Activated T-cell treated with anti-CD3 and anti-CD28 coated beads, Interleukin-2, amount 50 U/mL, for 4 hours (primary cell): Measurements from ENCODE around the gene ADAMTS6. TPM values are rescaled to one million over a fixed set of nuclear protein-coding genes. Genes with fewer than 3 reads are reported as not detected.
"Not testable (repeated sequence)": the region's sequence is repeated elsewhere in the genome, so short reads cannot be mapped to it uniquely, and the experiment has no call there.

Source experiments
- ATAC-seq, 2 donors: fragments of 200-7000 bp; cut with Tn5 transposase; one replicate each; pipeline ENCODE4 v1.10.0; 2021
- DNase-seq: peaks from one replicate; pipeline ENCODE4 v3.0.0-alpha.2; 2020
- H3K27me3 Mint-ChIP-seq: one replicate; pipeline ENCODE4 v1.8.0; 2021; ENCODE audit warnings: low read depth, mixed read lengths
- H3K36me3 Mint-ChIP-seq: one replicate; pipeline ENCODE4 v1.8.0; 2022; ENCODE audit warnings: mixed read lengths; ENCODE audit not compliant: insufficient read depth
- H3K4me1 Mint-ChIP-seq: one replicate; pipeline ENCODE4 v1.8.0; 2021; ENCODE audit warnings: low read depth, mixed read lengths
- H3K4me3 Mint-ChIP-seq: one replicate; pipeline ENCODE4 v1.8.0; 2021; ENCODE audit warnings: mild to moderate bottlenecking, moderate library complexity, mixed read lengths
- H3K9me3 Mint-ChIP-seq: one replicate; pipeline ENCODE4 v1.8.0; 2021; ENCODE audit warnings: mixed read lengths
- total RNA-seq, 3 donors: library from RNA; stranded (reverse); gene quantifications; one replicate each; pipeline ENCODE4 v1.2.1, GENCODE V29; 2021

The ADAMTS6 gene, protein sequence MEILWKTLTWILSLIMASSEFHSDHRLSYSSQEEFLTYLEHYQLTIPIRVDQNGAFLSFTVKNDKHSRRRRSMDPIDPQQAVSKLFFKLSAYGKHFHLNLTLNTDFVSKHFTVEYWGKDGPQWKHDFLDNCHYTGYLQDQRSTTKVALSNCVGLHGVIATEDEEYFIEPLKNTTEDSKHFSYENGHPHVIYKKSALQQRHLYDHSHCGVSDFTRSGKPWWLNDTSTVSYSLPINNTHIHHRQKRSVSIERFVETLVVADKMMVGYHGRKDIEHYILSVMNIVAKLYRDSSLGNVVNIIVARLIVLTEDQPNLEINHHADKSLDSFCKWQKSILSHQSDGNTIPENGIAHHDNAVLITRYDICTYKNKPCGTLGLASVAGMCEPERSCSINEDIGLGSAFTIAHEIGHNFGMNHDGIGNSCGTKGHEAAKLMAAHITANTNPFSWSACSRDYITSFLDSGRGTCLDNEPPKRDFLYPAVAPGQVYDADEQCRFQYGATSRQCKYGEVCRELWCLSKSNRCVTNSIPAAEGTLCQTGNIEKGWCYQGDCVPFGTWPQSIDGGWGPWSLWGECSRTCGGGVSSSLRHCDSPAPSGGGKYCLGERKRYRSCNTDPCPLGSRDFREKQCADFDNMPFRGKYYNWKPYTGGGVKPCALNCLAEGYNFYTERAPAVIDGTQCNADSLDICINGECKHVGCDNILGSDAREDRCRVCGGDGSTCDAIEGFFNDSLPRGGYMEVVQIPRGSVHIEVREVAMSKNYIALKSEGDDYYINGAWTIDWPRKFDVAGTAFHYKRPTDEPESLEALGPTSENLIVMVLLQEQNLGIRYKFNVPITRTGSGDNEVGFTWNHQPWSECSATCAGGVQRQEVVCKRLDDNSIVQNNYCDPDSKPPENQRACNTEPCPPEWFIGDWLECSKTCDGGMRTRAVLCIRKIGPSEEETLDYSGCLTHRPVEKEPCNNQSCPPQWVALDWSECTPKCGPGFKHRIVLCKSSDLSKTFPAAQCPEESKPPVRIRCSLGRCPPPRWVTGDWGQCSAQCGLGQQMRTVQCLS (N-terminal part only)
- total RNA-seq = under 1 TPM; 0.27 to 0.63 (median 0.61) TPM

DNA sequence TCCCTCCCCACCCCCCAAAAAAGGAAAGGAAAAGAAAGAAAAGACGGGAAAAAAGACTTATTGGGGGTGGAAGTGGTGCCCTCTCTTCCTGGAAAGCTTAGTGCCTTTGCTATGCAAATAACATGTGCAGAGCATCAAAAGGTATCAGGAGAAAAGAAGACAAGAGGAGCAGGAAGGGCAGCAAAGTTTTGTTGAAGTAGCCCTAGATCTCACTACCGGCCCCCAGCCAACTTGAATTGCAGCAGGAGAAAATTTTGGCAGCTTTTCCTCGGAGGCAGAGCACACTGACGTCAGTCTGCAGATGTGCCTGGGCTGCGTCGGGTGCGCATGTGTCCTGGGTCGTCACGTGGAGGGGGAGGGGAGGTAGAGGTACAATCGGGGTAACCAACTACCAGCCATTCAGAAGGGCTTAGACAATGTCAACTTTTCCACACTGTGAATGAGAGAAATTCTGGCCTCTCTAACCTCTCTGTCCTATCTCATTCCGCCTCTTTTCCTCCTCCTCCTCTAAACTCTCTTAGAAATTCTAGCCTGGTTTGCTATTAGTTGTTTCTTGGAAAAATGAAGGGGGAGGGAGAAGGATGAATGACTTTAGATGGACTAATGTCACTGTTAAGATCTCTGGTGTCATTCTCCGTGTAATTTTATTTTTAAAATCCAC lies at the start of gene ADAMTS6:
ADAMTS6 (minus strand) TSS at position 286 of the 661 bp plus-strand sequence. CDS start 8,247 bp downstream, outside the sequence.
- Mint-ChIP-seq H3K9me3 (no peaks in the 10 kb centered on the region), H3K36me3 (no peaks in the 10 kb centered on the region), H3K4me3 (no peak within 1 kb of the TSS), H3K4me1 (peaks cover 11% of the 10 kb centered on the region), H3K27me3 (no peaks in the 10 kb centered on the region)
- peak; percentile 94 to 97 for ATAC-seq
- DNase-seq = peak; percentile 74

DNA sequence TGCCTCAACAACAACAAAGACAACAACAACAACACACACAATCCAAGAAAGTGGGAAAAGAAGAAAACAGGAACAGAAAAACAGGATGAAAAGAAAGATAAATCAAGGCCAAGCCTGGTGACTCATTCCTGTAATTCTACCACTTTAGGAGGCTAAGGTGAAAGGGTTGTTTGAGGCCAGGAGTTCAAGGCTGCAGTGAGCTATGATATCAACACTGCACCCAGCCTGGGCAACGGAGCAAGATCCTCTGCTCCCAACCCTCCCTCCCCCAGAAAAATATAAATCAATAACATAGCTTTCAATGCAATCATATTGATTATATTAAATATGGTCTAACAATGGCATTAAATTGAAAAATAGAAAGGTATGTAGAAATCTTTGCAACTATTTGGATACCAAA lies 49.2 kb upstream of the ADAMTS6 start:
- Mint-ChIP-seq H3K4me3 (no peak overlapping the region), H3K36me3 (peaks cover 2% of the 10 kb centered on the region), H3K27me3 (no peaks in the 10 kb centered on the region), H3K9me3 (no peaks in the 10 kb centered on the region), H3K4me1 (no peaks in the 10 kb centered on the region)
- ATAC-seq (no peak), DNase-seq (no peak)

DNA sequence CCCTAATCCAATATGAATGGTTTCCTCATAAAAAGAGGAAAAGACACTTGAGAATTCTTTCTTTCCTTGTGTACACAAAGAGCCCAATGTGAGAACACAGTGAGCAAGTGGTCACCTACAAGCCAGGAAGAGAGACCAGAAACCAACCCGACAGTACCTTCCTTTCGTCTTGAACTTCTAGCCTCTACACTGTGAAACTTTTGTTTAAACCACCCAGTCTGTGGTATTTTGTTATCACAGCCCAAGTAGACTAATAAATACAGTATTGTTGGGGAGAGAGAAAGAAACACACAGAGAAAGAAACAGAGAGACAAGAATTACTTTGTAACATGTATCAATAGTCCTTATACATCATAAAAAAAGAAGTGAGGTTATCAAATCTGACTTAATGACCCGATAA lies 44.0 kb upstream of the ADAMTS6 start:
- H3K9me3 Mint-ChIP-seq = no peaks in the 10 kb centered on the region
- H3K4me1 Mint-ChIP-seq = no peaks in the 10 kb centered on the region
- ATAC-seq (no peak), DNase-seq (no peak)
- no peaks in the 10 kb centered on the region for H3K27me3 Mint-ChIP-seq
- H3K4me3 Mint-ChIP-seq = no peak overlapping the region
- peaks cover 4% of the 10 kb centered on the region for H3K36me3 Mint-ChIP-seq

DNA sequence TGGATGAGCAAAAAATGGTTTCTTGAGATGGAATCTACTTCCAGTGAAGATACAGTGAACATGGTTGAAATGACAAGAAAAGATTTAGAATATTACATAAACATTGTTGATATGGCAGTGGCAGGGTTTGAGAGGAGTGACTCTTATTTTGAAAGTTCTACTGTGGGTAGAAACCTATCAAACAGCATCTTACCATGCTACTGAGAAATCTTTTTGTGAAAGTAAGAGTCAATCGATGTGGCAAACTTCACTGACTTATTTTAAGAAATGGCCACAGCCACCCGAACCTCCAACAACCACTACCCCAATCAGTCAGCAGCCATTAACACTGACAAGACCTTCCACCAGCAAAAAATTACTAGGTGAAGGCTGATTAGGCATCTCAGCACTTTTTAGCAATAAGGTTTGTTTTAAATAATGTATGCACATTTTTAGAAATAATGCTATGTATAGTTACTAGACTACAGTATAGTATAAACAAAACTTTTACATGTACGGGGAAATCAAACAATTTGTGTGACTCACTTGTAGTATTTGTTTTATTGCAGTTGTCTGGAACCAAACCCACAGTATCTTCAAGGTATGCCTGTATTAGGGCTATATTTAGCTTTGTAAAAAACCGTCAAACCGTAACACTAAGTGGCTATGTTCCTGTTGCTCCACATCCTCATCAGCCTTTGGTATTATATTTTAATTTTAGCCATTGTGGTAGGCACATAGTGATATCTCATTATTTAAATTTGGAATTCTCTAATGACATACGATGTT lies 30.6 kb upstream of the ADAMTS6 start:
- DNase-seq = no peak
- peak in 1 of 2 donors; percentile 40 for ATAC-seq
- H3K4me3 Mint-ChIP-seq = no peak overlapping the region
- H3K27me3 Mint-ChIP-seq = no peaks in the 10 kb centered on the region
- H3K36me3 Mint-ChIP-seq = peaks cover 2% of the 10 kb centered on the region
- H3K9me3 Mint-ChIP-seq = no peaks in the 10 kb centered on the region
- H3K4me1 Mint-ChIP-seq = no peaks in the 10 kb centered on the region

DNA sequence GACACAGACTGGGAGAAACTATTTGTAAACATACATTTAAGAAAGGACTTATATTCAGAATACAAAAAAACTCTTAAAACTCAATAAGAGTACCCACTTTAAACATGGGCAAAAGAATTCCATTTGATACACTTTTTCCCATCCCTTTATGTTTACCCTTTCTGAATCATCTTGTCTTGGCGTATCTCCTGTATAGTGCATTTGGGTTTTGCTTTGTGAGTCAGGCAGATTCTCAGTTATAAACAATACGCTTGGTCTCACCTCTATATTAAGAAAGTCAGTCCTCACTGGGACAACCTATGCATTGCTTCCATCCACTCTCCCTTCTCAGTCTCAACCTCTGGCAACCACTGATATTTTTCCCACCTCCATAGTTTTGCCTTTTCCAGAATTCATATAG lies 27.3 kb upstream of the ADAMTS6 start:
- Mint-ChIP-seq H3K9me3 (no peaks in the 10 kb centered on the region), H3K4me1 (no peaks in the 10 kb centered on the region), H3K4me3 (no peak overlapping the region), H3K36me3 (no peaks in the 10 kb centered on the region), H3K27me3 (no peaks in the 10 kb centered on the region)
- DNase-seq (no peak), ATAC-seq (no peak)

DNA sequence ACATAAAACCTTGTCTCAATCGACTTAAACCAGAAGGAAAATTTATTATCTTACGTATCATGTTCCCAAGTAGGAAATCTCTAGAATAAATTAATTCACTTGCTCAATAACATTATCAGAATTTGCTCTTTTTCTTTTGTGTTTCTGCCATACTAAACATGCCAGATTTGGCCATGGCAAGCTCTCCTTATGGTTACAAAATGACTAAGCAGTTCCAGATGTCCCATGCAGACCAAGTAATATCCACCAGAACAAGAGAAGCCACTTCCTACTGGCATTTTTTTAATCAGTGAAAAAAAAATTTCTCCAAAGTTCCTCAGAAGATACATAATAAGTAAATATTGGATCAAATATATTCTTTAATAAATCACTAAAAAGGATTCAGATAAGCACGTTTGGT lies 25.2 kb upstream of the ADAMTS6 start:
- no peak overlapping the region for H3K4me3 Mint-ChIP-seq
- DNase-seq (no peak), ATAC-seq (no peak)
- no peaks in the 10 kb centered on the region for H3K36me3 Mint-ChIP-seq
- no peaks in the 10 kb centered on the region for H3K27me3 Mint-ChIP-seq
- H3K4me1 Mint-ChIP-seq = no peaks in the 10 kb centered on the region
- H3K9me3 Mint-ChIP-seq = no peaks in the 10 kb centered on the region

DNA sequence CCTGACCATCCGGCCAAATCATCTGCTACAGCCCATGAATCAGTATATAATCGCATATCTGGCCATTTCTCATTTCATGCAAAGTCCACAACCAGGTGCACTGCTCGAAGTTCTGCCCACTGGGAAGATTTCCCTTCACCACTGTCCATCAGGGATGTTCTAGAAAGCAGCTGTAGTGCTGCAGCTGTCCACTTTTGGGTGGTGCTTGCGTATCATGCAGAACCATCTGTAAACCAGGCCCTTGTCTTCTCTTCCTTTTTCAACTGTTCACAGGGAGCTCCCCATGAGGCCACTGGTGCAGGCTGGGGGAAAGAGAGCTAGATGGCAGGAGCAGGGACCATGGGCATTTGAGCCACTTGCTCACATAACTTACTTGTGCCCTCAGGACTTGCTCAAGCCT lies 7.4 kb upstream of the ADAMTS6 start:
- Mint-ChIP-seq H3K36me3 (no peaks in the 10 kb centered on the region), H3K4me1 (no peaks in the 10 kb centered on the region), H3K4me3 (no peak overlapping the region), H3K27me3 (no peaks in the 10 kb centered on the region), H3K9me3 (no peaks in the 10 kb centered on the region)
- DNase-seq = no peak
- no peak for ATAC-seq

DNA sequence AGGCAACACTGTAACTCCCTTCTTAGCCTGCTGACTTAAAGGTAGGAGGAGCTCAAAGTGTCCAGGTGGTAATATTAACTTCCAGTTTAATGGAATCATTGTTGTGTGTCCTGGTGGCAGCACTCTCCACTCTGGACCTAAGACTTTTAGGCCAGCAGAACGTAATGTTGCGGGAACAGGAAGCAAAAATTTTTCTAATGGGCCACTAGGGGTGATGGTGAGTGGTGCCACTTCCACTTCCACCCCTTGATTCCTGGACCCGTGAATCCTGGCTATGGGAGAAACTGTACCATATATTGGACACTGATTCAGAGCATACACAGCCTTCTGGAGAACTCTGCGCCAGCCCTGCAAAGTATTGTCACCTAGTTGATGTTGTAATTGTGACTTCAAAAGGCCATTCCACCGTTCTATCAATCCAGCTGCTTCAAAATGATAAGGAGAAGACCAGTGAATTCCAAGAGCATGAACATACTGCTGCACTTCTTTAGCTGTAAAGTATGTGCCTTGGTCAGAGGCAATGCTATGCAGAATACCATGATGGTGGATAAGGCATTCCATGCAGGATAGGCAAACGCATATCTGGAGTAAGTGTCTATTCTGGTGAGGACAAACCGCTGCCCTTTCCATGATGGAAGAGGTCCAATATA lies 6.4 kb upstream of the ADAMTS6 start:
- not testable (repeated sequence) for ATAC-seq, H3K4me3 Mint-ChIP-seq, H3K4me1 Mint-ChIP-seq, H3K9me3 Mint-ChIP-seq, H3K36me3 Mint-ChIP-seq, H3K27me3 Mint-ChIP-seq, DNase-seq

DNA sequence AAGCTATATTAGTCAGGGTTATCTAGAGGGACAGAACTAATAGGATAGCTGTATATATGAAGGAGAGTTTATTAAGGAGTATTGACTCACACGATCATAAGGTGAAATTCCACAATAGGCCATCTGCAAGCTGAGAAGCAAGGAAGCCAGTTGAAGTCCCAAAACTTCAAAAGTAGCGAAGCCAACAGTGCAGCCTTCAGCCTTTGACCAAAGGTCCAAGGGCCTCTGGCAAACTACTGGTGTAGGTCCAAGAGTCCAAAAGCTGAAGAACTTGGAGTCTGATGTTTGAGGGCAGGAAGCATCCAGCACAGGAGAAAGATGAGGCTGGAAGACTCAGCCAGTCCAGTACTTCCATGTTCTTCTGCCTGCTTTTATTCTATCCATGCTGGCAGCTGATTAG lies 5.1 kb upstream of the ADAMTS6 start:
- DNase-seq, ATAC-seq, H3K4me3 Mint-ChIP-seq, H3K9me3 Mint-ChIP-seq, H3K27me3 Mint-ChIP-seq, H3K36me3 Mint-ChIP-seq, H3K4me1 Mint-ChIP-seq: not testable (repeated sequence)

DNA sequence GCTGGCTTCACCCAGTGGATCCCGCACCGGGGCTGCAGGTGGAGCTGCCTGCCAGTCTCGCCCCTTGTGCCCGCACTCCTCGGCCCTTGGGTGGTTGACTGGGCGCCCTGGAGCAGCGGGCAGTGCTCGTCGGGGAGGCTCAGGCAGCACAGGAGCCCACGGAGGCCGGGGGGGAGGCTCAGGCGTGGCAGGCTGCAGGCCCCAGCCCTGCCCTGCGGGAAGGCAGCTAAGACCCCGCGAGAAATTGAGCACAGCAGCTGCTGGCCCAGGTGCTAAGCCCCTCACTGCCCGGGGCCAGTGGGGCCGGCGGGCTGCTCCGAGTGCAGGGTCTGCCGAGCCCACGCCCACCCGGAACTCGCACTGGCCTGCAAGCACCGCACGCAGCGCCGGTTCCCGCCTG lies 3.7 kb upstream of the ADAMTS6 start:
- Mint-ChIP-seq H3K36me3 (no peaks in the 10 kb centered on the region), H3K4me1 (peaks cover 11% of the 10 kb centered on the region), H3K4me3 (no peak overlapping the region), H3K27me3 (no peaks in the 10 kb centered on the region), H3K9me3 (no peaks in the 10 kb centered on the region)
- DNase-seq (no peak), ATAC-seq (no peak)

DNA sequence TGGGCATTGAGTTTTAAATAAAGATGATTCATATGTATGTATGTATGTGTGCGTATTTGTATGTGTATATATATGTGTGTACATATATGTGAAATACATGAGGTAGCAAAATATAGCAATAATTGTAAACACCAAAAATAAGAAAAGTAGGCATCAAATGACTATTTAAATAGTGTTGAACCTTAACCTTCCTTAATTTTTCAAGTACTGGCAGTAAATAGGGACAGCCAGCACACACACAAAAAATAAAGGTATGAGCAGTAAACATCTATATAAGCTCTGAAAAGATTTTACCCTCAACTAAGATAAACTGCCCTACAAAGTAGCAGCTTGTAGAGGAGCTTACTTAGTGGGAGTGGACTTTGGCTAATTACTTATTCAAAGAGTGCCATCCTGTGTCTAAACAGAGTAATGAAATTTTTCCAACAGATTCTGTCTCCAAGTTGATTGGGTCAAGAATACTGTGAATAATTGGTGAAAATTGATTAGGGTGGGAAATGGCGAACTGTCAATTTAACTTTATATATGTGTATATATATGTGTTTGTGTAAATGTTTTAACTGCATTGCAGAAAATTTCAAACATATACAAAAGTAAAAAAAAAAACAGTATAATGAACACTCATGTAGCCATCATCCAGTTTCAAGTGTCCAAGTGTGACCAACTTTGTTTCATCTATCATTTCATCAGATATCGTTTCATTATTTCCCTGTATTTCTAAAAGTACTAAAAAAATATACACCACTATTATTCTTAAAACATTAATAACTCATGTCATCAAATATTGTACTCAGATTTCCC lies 2.0 kb upstream of the ADAMTS6 start:
- H3K4me1 Mint-ChIP-seq = peaks cover 11% of the 10 kb centered on the region
- H3K36me3 Mint-ChIP-seq = no peaks in the 10 kb centered on the region
- no peak for DNase-seq
- H3K4me3 Mint-ChIP-seq = no peak overlapping the region
- peak; percentile 21 to 30 for ATAC-seq
- H3K27me3 Mint-ChIP-seq = no peaks in the 10 kb centered on the region
- H3K9me3 Mint-ChIP-seq = no peaks in the 10 kb centered on the region

DNA sequence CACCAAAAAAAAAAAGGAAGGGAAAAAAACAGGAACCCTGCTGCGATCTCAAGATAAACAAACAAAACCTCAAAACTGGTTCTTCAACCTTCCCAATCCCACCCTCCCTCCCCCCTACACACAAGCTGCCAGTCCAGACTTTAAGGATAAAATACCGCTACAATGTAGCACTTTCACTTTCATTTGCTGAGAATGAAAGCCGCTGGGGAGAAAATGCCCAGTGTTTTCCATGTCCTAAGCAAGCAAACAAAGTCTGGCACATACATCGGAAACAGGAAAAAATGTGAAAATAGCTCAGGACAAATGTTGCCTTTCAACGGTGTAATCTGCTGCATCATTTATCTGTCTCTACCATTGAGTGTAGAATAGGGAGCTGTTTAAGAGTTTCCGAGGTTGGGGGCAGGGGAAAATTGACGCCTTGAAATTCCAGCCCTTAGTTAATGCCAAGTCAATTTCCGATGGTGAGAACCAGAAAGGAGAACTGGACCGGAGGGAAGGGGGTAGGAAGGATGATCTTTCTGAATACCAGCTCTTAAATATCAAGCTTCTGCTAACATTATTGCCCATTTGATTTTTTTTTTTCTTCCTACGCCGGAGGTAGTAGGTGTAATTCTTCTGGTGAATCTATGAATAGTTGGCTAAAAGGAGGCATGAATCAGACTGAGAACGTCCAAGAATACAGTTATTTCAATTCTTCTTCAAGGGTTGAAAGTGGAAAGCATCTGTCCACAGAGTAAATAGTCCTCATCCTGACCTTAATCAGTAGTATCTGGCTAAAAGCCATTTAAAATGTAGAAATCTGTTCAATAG lies 1.2 kb upstream of the ADAMTS6 start:
- H3K9me3 Mint-ChIP-seq = no peaks in the 10 kb centered on the region
- DNase-seq (no peak), ATAC-seq (peak in 1 of 2 donors; percentile 4)
- H3K27me3 Mint-ChIP-seq = no peaks in the 10 kb centered on the region
- no peaks in the 10 kb centered on the region for H3K36me3 Mint-ChIP-seq
- H3K4me3 Mint-ChIP-seq = no peak overlapping the region
- peaks cover 11% of the 10 kb centered on the region for H3K4me1 Mint-ChIP-seq
